GM12865 (cell line): ENCODE results near the gene CLEC16A.

Source experiments
- DNase-seq: peaks from one replicate; pipeline ENCODE4 v3.0.0; 2010; ENCODE audit warnings: low read depth
- H3K4me3 ChIP-seq: 2 replicates; pipeline ENCODE4 v1.5.1; 2011; ENCODE audit warnings: mild to moderate bottlenecking, low read depth, low read length, control low read depth
- TF ChIP-seq, protein P1 (sequence below): IDR thresholded peaks from 2 replicates; pipeline ENCODE4 v1.5.1; 2011; ENCODE audit warnings: low read length, control low read depth, low read depth, inconsistent platforms; ENCODE audit not compliant: insufficient read depth; ENCODE audit errors: missing control alignments

The CLEC16A gene

DNA sequence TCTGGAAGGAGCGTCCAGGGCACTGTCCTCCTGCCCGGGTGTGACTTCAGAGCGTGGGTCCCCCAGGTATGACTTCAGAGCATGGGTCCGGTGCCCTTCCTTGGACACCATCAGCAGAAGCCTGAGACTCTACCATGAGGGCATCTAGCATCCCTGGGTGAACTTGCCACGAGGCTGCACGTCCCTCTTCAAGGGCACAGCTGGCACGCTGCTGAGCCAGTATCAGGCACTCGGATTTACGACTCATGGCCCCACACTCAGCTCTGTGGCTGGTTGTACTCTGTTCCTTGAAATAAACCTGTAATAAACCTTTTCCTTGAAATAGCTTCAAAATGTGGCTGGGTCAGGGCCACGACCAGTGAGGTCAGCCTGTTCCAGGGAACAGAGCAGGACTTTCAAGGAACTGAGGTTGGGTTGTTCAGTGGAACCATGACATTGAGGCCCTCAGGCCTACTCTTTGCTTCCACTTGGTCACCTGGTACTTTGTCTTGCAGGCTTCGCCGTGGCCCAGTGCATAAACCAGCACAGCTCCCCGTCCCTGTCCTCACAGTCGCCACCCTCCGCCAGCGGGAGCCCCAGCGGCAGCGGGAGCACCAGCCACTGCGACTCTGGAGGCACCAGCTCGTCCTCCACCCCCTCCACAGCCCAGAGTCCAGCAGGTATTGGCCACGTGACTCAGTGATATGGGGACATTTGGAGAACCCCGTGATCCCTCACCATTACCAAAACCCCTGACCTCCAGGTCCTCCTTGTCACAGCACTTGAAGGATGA is 221.7 kb downstream of the CLEC16A start:
- DNase-seq: no peak
- H3K4me3 ChIP-seq: no peak overlapping the region
- TF ChIP-seq, protein P1, sequence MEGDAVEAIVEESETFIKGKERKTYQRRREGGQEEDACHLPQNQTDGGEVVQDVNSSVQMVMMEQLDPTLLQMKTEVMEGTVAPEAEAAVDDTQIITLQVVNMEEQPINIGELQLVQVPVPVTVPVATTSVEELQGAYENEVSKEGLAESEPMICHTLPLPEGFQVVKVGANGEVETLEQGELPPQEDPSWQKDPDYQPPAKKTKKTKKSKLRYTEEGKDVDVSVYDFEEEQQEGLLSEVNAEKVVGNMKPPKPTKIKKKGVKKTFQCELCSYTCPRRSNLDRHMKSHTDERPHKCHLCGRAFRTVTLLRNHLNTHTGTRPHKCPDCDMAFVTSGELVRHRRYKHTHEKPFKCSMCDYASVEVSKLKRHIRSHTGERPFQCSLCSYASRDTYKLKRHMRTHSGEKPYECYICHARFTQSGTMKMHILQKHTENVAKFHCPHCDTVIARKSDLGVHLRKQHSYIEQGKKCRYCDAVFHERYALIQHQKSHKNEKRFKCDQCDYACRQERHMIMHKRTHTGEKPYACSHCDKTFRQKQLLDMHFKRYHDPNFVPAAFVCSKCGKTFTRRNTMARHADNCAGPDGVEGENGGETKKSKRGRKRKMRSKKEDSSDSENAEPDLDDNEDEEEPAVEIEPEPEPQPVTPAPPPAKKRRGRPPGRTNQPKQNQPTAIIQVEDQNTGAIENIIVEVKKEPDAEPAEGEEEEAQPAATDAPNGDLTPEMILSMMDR: no peak

DNA sequence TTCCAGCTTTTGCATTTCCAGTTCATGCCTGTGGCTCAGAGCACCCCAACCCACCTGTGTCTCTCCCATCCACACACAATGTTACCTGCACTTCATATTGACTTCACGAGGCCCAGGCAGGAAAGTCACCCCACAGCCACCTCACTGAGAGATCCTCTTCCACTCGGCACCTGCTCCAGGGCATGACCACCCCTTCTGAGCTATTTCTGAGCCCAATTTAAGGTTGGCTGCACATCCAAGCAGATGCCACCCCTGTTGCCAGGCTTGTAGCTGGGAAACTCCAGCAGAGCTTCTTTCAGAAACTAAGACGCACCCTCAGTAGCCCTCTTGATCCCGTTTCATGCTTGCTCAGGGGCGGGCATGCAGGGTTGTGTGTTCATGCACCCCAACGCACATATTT is 223.2 kb downstream of the CLEC16A start:
- no peak overlapping the region for H3K4me3 ChIP-seq
- DNase-seq: no peak
- TF ChIP-seq, protein P1: no peak

DNA sequence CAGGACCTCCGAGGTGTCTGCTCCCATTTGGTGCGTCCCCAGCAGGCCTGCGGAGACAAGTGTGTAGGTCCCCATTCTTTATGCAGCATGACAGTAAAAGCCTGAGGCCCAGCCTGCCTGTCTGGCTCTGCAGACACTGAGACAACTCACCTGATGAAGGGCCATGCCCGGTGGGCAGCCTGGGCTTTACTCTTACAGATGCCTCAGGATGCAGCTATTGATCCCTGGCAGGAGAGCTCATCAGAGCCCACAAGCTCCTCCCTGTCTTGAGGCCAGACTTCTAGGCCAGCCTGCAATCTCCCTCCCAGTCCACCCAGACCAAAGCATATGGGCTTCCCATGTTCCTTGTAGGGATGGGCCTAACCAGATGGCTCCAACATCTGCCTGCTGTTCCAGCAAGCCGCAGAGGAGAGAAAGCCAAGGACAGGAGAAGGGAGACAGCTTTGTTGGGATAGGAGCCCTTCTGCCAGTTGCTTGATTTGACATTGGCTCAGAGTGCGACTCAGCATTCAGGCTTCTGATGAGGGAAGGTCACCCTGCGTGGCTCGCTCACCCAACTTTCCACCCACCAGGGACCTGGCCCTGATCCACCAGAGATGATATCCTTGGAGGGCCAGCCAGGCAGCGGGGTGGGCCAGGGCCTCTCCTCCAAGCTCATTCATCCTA is 224.2 kb downstream of the CLEC16A start:
- no peak overlapping the region for H3K4me3 ChIP-seq
- TF ChIP-seq, protein P1: no peak
- no peak for DNase-seq

DNA sequence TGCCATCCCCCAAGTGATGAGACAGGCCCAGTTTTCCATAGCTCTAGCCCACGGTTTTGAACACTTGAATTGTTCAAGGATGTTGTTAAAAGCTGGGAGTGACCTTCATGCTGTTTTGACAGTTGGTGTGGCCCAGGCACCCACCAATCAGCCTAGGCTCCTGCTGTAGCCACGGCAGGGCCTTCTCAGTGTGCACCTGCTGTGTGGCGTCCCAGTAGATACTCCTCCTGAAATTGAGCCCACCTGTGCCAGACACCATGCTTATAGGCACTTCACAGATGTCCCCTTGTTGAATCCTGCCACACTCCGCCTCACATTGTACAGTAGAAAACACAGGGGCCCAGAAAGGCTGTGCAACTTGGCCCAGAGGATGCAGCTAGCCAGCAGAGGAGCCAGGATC is 225.3 kb downstream of the CLEC16A start:
- no peak for DNase-seq
- TF ChIP-seq, protein P1: no peak
- no peak overlapping the region for H3K4me3 ChIP-seq

DNA sequence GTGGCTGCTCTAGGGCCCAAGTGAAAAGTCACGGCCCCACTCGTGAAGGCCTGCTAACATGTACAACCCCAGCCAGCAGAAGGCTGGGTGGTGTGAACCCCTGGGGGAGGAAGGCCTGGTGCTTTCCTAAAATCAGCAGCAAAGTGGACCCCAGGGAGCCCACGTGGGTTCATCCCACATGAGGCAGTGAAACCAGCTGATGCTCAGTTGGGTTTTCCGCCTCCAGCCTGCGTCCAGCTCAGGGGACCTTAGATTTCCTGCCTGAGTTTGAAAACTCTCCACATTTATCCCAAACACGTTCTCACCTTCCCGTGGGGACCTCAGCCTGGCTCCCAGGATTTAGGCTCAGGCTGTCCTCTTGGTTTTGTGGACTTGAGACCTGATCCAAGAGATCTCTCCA is 225.8 kb downstream of the CLEC16A start:
- no peak for DNase-seq
- no peak overlapping the region for H3K4me3 ChIP-seq
- TF ChIP-seq, protein P1: no peak

DNA sequence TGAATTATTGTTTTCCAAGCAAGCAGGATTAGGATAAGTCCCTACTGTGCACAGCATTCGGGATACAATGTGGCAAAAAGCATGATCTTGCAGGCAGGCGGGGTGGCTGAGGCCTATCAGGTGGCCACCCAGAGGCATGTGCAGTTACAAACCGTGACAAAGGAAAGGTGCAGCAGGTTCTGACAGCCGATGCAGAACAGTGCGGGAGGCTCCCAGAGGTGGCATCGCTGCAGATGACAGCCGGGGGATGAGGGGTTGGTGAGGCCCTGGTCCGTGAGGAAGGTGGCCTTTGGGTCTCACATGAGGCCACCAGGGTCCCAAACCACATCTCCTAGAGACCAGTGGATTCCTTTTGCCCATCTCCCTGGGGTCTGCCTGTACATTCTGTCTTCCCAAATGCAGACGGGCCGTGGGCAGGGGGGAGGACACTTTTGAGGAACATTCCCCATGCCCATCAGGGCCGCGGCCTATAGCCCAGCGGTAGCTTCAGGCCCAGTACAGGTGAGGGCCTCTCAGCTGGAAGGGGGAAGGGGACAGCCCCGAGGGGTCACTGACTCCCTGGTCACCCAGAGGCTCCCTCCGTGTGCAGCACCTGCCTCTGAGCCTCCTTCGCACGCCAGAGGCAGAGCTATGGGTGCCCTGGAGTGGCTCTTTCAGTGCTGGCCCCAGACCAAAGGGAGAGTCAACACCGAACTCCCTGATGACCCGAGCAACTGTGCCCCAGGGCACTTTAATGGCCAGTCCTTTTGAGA is 226.5 kb downstream of the CLEC16A start:
- H3K4me3 ChIP-seq: no peak overlapping the region
- DNase-seq: no peak
- TF ChIP-seq, protein P1: no peak
